ENCODE measurements around the gene PEX5. TPM values are rescaled to one million over a fixed set of nuclear protein-coding genes. Genes with fewer than 3 reads are reported as not detected.

Gene PEX5
- total RNA-seq, 6 donors from 2014 or later = 40.4 to 69.1 (median 49.2) TPM

DNA sequence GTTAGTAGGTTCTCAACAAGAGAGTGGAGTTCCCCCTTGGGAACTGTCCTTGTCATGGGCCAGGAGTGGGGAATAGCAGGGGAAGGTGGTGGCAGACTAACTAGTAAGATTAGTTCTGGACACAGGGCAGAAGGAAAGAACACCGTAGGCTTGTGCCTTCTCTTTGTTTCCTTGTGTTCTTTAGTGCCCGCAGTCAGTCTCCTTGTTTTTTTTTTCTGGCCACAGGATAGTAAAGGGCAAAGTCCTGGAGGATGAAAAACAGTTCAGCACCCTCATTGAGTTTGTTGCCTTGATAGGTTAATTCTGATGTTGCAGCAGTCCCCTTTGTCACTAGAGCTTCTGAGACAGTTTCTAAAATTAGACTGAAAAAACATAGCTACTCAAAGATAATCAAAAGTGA is 8.4 kb downstream of the PEX5 start:
- H3K4me3 ChIP-seq = no peak overlapping the region
- H3K36me3 ChIP-seq = peaks cover 13 to 27% (median 22%) of the 10 kb centered on the region in 4 donors
- ATAC-seq (ENCODE audit: low FRiP score in 2 of 2) (no peak), DNase-seq (no peak)
- H3K27me3 ChIP-seq = no peaks in the 10 kb centered on the region
- 57 to 68% methylated on average over 2 of the region's 2 CpGs for WGBS, 2 donors
- no peaks in the 10 kb centered on the region for H3K9me3 ChIP-seq
- peaks cover 0 to 9% (median 3%) of the 10 kb centered on the region in 4 donors for H3K4me1 ChIP-seq
- H3K27ac ChIP-seq = no peak overlapping the region
- TF ChIP-seq POLR2A (IDR thresholded peaks at IDR 0.05) = no peak
- no peak for TF ChIP-seq POLR2AphosphoS5 (IDR thresholded peaks at IDR 0.05)
- TF ChIP-seq CTCF (IDR thresholded peaks at IDR 0.05) = no peak
- no peak for TF ChIP-seq EP300 (IDR thresholded peaks at IDR 0.05)

- Histone ChIP-seq H3K27ac (no peak overlapping the region), H3K4me3 (no peak overlapping the region), H3K27me3 (no peaks in the 10 kb centered on the region), H3K9me3 (no peaks in the 10 kb centered on the region), H3K4me1 (peaks cover 0 to 5% (median 1%) of the 10 kb centered on the region in 4 donors), H3K36me3 (peaks cover 22 to 65% (median 46%) of the 10 kb centered on the region in 4 donors)
- ATAC-seq (ENCODE audit: low FRiP score in 2 of 2) = no peak
- DNase-seq = no peak
- TF ChIP-seq EP300 (IDR thresholded peaks at IDR 0.05) = no peak
- TF ChIP-seq CTCF (IDR thresholded peaks at IDR 0.05) = no peak
- no peak for TF ChIP-seq POLR2A (IDR thresholded peaks at IDR 0.05)
- TF ChIP-seq POLR2AphosphoS5 (IDR thresholded peaks at IDR 0.05) = no peak
- 92 to 97% methylated on average over 4 of the region's 4 CpGs for WGBS, 2 donors
These were observed 13.6 kb downstream of the PEX5 start for GRCh38 chr12:7203109-7203508.

GRCh38 chr12:7205091-7205490 is 15.6 kb downstream of the PEX5 start:
- Histone ChIP-seq H3K36me3 (peaks cover 32 to 79% (median 60%) of the 10 kb centered on the region in 4 donors), H3K4me1 (no peaks in the 10 kb centered on the region), H3K9me3 (no peaks in the 10 kb centered on the region), H3K4me3 (no peak overlapping the region), H3K27ac (no peak overlapping the region), H3K27me3 (no peaks in the 10 kb centered on the region)
- TF ChIP-seq POLR2A (IDR thresholded peaks at IDR 0.05) (no peak), EP300 (IDR thresholded peaks at IDR 0.05) (no peak), CTCF (IDR thresholded peaks at IDR 0.05) (no peak), POLR2AphosphoS5 (IDR thresholded peaks at IDR 0.05) (no peak)
- no peak for ATAC-seq (ENCODE audit: low FRiP score in 2 of 2)
- no peak for DNase-seq

DNA sequence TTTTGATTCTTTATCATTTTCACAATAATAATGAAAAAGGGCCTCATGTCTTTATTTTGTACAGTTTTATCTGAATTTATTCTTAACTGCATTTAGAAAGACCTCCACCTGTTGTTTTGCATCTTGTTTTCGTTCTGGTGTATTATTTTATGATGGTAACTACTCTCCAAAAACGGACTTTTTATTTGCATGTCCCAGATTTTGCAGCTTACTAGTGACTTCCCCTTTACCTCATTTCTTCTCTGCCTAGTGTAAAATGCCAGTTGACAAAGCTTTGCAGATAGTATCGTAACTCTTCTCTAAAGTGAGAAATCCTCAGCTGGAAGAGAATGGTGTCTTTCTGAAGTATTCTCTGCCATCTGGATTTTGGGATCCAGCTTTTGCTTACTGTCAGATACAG is 17.2 kb downstream of the PEX5 start:
- no peak overlapping the region for H3K4me3 ChIP-seq
- no peak overlapping the region for H3K27ac ChIP-seq
- DNase-seq = no peak
- peaks cover 34 to 90% (median 70%) of the 10 kb centered on the region in 4 donors for H3K36me3 ChIP-seq
- H3K27me3 ChIP-seq = no peaks in the 10 kb centered on the region
- ATAC-seq (ENCODE audit: low FRiP score in 2 of 2) = no peak
- no peaks in the 10 kb centered on the region for H3K9me3 ChIP-seq
- no peaks in the 10 kb centered on the region for H3K4me1 ChIP-seq
- TF ChIP-seq CTCF (IDR thresholded peaks at IDR 0.05) (no peak), EP300 (IDR thresholded peaks at IDR 0.05) (no peak), POLR2A (IDR thresholded peaks at IDR 0.05) (no peak), POLR2AphosphoS5 (IDR thresholded peaks at IDR 0.05) (no peak)
- WGBS, 2 donors = 90 to 91% methylated on average over 3 of the region's 3 CpGs

DNA sequence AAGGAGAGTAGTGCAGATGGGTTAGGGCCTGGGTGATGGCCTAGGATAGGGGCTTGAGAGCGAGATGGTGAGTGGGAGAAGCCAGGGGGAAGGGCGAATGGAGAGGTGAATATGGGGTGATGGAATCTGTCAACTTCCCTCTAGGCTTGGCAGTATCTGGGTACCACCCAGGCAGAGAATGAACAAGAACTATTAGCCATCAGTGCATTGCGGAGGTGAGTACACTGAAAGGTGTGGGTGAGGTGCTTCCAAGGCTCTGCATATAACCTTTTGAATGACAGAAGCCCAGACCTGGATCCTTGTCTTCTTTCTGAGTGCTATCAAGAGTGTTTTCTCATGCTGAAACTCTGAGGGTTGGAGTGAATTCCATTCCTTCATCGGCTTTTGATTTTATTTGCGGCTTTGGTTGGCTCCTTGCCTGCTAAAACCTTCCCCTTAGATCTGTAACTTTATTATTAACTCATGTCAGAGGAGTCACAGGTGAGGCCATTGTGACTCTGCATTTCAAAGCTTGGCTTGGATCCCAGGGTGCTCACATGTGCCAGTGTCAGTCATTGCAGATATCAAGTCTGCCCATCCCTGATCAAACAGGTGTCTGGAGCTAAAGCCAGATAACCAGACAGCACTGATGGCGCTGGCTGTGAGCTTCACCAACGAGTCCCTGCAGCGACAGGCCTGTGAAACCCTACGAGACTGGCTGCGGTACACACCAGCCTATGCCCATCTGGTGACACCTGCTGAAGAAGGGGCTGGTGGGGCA is 18.6 kb downstream of the PEX5 start:
- H3K27me3 ChIP-seq = no peaks in the 10 kb centered on the region
- 88 to 93% methylated on average over 5 to 9 of the region's 10 CpGs for WGBS, 2 donors
- no peak for ATAC-seq (ENCODE audit: low FRiP score in 2 of 2)
- no peak for DNase-seq
- no peaks in the 10 kb centered on the region for H3K4me1 ChIP-seq
- no peak overlapping the region for H3K4me3 ChIP-seq
- no peak overlapping the region for H3K27ac ChIP-seq
- H3K36me3 ChIP-seq = peaks cover 20 to 86% (median 60%) of the 10 kb centered on the region in 4 donors
- H3K9me3 ChIP-seq = peaks cover 0 to 3% (median 0%) of the 10 kb centered on the region in 4 donors
- TF ChIP-seq EP300 (IDR thresholded peaks at IDR 0.05) = no peak
- no peak for TF ChIP-seq POLR2A (IDR thresholded peaks at IDR 0.05)
- no peak for TF ChIP-seq CTCF (IDR thresholded peaks at IDR 0.05)
- TF ChIP-seq POLR2AphosphoS5 (IDR thresholded peaks at IDR 0.05) = no peak

Measured in upper lobe of left lung (tissue), 6 donors.